ENCODE measurements around the gene TM2D1.

Gene TM2D1

GRCh38 chr1:61638911-61639605 is 85.9 kb downstream of the TM2D1 start:
- H3K27ac ChIP-seq, result peak overlapping the region; percentile 84 to 90
- H3K9me3 ChIP-seq, result no peaks in the 10 kb centered on the region
- no peak overlapping the region for H3K4me3 ChIP-seq
- no peaks in the 10 kb centered on the region for H3K36me3 ChIP-seq
- peaks cover 0 to 63% (median 34%) of the 10 kb centered on the region in 4 donors for H3K4me1 ChIP-seq
- no peaks in the 10 kb centered on the region for H3K27me3 ChIP-seq
- no peak for DNase-seq
- TF ChIP-seq CTCF (IDR thresholded peaks at IDR 0.05), result no peak
- intact Hi-C loops (cut with DNase I; ENCODE audit: low total_unique reads), result no loop called here

GRCh38 chr1:61638296-61638695 is 86.6 kb downstream of the TM2D1 start:
- Histone ChIP-seq H3K4me3 (no peak overlapping the region), H3K27me3 (no peaks in the 10 kb centered on the region), H3K4me1 (peaks cover 0 to 63% (median 34%) of the 10 kb centered on the region in 4 donors), H3K9me3 (no peaks in the 10 kb centered on the region), H3K27ac (peak overlapping the region; percentile 84 to 90), H3K36me3 (no peaks in the 10 kb centered on the region)
- intact Hi-C loops (cut with DNase I; ENCODE audit: low total_unique reads), result no loop called here
- TF ChIP-seq CTCF (IDR thresholded peaks at IDR 0.05), result no peak
- peak in 1 of 2 donors; percentile 31 for DNase-seq

- no peak for TF ChIP-seq CTCF (IDR thresholded peaks at IDR 0.05)
- intact Hi-C loops (cut with DNase I; ENCODE audit: low total_unique reads), result no loop called here
- H3K27me3 ChIP-seq, result no peaks in the 10 kb centered on the region
- H3K27ac ChIP-seq, result peak overlapping the region; percentile 84 to 90
- no peak for DNase-seq
- H3K4me1 ChIP-seq, result peaks cover 0 to 59% (median 32%) of the 10 kb centered on the region in 4 donors
- H3K4me3 ChIP-seq, result no peak overlapping the region
- H3K36me3 ChIP-seq, result no peaks in the 10 kb centered on the region
- no peaks in the 10 kb centered on the region for H3K9me3 ChIP-seq
Measured at GRCh38 chr1:61637470-61637869, 87.5 kb downstream of the TM2D1 start.

GRCh38 chr1:61636814-61637213 is 88.1 kb downstream of the TM2D1 start:
- intact Hi-C loops (cut with DNase I; ENCODE audit: low total_unique reads), result no loop called here
- Histone ChIP-seq H3K4me1 (peaks cover 0 to 53% (median 27%) of the 10 kb centered on the region in 4 donors), H3K4me3 (no peak overlapping the region)

GRCh38 chr1:61636376-61636775 is 88.6 kb downstream of the TM2D1 start:
- peaks cover 0 to 51% (median 26%) of the 10 kb centered on the region in 4 donors for H3K4me1 ChIP-seq
- no peaks in the 10 kb centered on the region for H3K27me3 ChIP-seq
- intact Hi-C loops (cut with DNase I; ENCODE audit: low total_unique reads), result no loop called here
- TF ChIP-seq CTCF (IDR thresholded peaks at IDR 0.05), result no peak
- H3K36me3 ChIP-seq, result no peaks in the 10 kb centered on the region
- DNase-seq, result no peak
- H3K27ac ChIP-seq, result peak overlapping the region in 1 of 2 donors; percentile 84
- H3K4me3 ChIP-seq, result no peak overlapping the region
- no peaks in the 10 kb centered on the region for H3K9me3 ChIP-seq

More at GRCh38 chr1:61636814-61637213, 88.1 kb downstream of the TM2D1 start:
- Histone ChIP-seq H3K27me3 (no peaks in the 10 kb centered on the region), H3K36me3 (no peaks in the 10 kb centered on the region), H3K27ac (peak overlapping the region; percentile 84 to 90), H3K9me3 (no peaks in the 10 kb centered on the region)
- TF ChIP-seq CTCF (IDR thresholded peaks at IDR 0.05), result no peak
- DNase-seq, result no peak
